ES-I3 (cell line): ENCODE data around the gene MYO3B.
"Not testable (repeated sequence)": the region's sequence is repeated elsewhere in the genome, so short reads cannot be mapped to it uniquely, and the experiment has no call there.

Experiments used
- H3K36me3 ChIP-seq: 2 replicates; pipeline ENCODE4 v1.6.1; 2013; ENCODE audit warnings: mild to moderate bottlenecking, low read length, control low read depth, moderate library complexity; ENCODE audit not compliant: insufficient read depth
- H3K4me1 ChIP-seq: 2 replicates; pipeline ENCODE4 v1.6.1; 2013; ENCODE audit warnings: mild to moderate bottlenecking, control low read depth, low read length; ENCODE audit not compliant: insufficient read depth
- H3K9ac ChIP-seq: 2 replicates; pipeline ENCODE4 v1.6.1; 2013; ENCODE audit warnings: low read depth, mild to moderate bottlenecking, low read length, moderate library complexity
- H3K9me3 ChIP-seq: 2 replicates; pipeline ENCODE4 v1.6.1; 2013; ENCODE audit warnings: mild to moderate bottlenecking, low read length, moderate library complexity; ENCODE audit not compliant: control insufficient read depth, insufficient read depth

Gene MYO3B

DNA sequence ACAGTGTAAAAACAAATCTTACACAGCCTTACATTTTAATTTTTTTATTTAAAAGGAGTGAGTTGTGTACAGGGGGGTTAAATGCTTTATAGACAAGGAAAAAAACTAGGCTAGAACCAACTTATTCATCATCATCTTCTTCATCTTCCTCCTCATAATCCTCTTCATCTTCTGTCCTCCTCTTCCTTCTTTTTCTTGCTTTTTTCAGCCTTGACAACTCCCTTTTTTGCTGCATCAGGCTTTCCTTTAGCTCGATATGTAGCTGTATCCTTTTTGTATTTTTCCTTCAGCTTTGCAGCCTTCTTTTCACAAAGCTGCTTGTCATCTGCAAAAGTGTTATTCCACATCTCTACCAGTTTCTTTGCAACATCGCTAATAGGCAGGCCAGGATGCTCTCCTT, 423.5 kb downstream of the MYO3B start:
- no peaks in the 10 kb centered on the region for H3K4me1 ChIP-seq
- H3K9me3 ChIP-seq, result peaks cover 4% of the 10 kb centered on the region; the same call in 1 of the 2 replicates
- no peaks in the 10 kb centered on the region for H3K36me3 ChIP-seq
- no peak overlapping the region for H3K9ac ChIP-seq

DNA sequence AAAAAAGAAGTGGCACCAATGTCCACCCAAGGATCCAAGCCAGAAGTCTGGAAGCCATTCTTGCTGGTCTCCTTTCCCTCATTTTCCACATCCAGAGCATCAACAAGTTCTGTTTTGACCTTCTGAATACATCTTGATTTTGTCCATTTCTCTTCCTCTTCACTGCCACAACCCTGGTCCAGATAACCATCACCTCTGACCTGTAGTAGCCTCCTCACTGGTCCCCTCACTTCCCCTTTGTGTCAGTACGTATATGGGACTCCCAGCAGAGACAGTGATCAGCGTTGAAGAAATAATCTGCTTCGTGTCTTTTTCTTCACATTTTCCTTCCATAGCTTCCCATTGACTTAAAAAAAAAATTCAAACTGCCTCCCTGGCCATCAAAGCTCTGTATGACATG, 427.9 kb downstream of the MYO3B start:
- H3K36me3 ChIP-seq, result no peaks in the 10 kb centered on the region
- no peaks in the 10 kb centered on the region for H3K4me1 ChIP-seq
- no peaks in the 10 kb centered on the region for H3K9me3 ChIP-seq

DNA sequence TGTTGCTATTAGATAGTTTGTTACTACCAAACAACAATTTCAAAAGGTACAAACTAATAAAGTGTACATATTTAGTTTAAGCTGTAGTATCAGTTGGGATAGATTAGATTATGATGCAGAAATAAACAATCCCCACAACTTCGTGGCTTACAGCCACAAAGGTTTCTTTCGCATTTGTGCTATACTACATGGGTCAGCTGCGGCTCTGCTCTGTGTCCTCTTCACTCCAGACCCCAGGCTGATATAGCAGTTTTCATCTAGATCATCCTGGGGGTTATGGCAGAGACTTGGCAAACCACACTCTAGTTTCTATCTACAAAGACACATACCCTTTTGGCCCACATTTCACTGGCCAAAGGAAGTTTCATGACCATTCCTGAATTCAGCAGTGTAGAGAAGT, 429.2 kb downstream of the MYO3B start:
- H3K36me3 ChIP-seq, result no peaks in the 10 kb centered on the region
- no peaks in the 10 kb centered on the region for H3K4me1 ChIP-seq
- no peak overlapping the region for H3K9ac ChIP-seq
- H3K9me3 ChIP-seq, result no peaks in the 10 kb centered on the region

More for the DNA sequence above, 427.9 kb downstream of the MYO3B start:
- H3K9ac ChIP-seq, result no peak overlapping the region

DNA sequence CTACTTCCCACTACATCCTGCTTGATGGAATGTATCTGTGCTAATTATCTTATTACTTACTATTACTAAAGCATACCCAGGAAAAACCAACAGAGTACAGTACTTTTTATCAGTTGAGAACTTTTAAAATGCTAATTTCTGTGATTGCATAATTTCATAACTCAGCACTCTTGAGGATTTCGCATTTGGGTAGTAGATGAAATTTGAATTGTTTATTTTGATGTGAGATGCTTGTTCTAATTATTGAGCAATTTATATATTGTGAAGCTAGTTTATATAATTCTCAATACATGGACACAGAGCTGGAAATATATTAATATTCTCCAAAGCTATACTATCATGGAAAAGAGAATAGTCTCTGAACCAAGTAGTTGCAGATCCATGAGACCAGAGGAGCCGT, 432.7 kb downstream of the MYO3B start:
- Histone ChIP-seq H3K9ac (no peak overlapping the region), H3K9me3 (no peaks in the 10 kb centered on the region), H3K4me1 (no peaks in the 10 kb centered on the region), H3K36me3 (no peaks in the 10 kb centered on the region)

DNA sequence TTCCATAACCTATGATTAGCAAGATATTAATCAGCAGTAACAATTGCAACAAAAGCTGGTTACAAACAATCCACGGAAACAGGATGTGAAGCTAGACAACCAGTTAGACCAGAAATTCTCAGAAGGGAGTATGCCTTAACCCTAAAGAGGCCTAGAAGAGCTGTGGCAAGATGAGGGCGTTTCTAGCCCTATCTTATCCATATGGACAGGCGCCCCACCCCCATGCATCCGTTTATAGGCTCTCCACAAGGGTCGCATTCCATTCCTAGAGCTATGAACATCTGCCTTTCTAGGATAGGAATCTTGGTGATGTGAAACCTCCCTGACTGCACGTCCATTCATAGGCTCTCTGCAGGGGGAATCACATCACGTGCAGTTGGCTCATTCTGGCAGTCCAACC, 441.0 kb downstream of the MYO3B start:
- H3K9ac ChIP-seq, H3K9me3 ChIP-seq, H3K4me1 ChIP-seq, H3K36me3 ChIP-seq: not testable (repeated sequence)

DNA sequence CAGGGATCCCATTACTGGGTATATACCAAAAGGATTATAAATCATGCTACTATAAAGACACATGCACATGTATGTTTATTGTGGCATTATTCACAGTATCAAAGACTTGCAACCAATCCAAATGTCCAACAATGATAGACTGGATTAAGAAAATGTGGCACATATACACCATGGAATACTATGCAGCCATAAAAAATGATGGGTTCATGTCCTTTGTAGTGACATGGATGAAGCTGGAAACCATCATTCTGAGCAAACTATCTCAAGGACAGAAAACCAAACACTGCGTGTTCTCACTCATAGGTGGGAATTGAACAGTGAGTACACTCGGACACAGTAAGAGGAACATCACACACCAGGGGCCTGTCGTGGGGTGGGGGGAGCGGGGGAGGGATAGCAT, 457.1 kb downstream of the MYO3B start:
- not testable (repeated sequence) for H3K36me3 ChIP-seq, H3K9me3 ChIP-seq, H3K4me1 ChIP-seq, H3K9ac ChIP-seq

DNA sequence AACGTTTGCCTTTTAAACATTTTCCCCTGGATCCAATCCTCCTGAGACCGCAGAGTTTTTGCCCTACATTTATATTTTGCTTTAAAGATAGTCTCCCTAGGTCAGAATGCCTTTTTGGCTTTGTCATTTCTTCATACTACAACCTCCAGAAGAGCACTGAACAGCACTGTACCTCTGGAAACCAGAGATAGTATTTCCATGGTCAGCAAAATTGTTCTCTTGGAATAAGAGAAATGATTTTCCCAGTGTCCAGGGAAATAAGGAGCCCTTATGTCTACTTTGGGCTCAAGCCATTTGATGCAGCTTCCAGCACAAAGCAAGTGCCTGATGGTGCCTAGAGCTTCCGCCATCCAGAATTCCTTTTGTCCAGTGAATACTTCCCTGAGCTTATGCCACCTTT, 461.7 kb downstream of the MYO3B start:
- H3K9me3 ChIP-seq, result no peaks in the 10 kb centered on the region
- H3K9ac ChIP-seq, result no peak overlapping the region
- H3K4me1 ChIP-seq, result no peaks in the 10 kb centered on the region
- H3K36me3 ChIP-seq, result no peaks in the 10 kb centered on the region

DNA sequence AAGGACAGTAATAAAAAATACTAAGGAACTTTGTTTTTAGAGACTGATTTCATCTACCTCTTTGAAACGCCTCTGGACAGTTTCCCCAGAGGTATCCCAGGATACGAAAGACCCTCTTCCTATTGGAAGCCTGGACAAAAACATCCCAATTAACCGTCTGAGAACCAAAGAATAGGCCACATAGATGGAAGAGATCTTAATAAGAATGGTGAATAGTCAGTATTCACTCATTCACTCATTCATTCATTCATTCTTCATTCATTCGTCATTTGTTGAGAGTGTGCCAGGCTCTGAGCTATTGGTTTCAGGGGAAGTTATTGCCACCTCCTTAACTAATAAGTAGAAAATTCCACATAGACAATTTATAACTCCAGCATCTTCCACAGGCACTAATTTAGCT, 464.0 kb downstream of the MYO3B start:
- Histone ChIP-seq H3K9ac (no peak overlapping the region), H3K4me1 (no peaks in the 10 kb centered on the region), H3K9me3 (no peaks in the 10 kb centered on the region), H3K36me3 (no peaks in the 10 kb centered on the region)

DNA sequence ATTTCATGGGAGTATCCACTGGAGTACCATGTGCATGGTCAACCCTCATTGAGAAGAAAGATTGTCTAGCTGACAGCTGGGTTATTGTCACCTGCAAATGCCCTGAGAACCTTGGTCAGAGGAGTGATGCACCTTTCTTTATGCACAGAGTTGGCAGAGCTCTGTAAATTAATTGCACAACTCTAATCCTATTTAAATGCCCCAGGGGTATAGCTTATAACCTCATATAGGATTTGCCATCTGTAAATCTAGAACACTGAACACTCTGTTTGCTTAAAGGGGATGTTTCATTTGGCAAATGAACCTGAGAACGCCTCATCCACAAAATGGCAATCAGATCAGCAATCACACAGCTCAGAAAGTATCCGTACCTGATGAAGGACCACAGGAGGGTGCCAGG, 465.4 kb downstream of the MYO3B start:
- Histone ChIP-seq H3K9ac (no peak overlapping the region), H3K9me3 (no peaks in the 10 kb centered on the region), H3K4me1 (no peaks in the 10 kb centered on the region), H3K36me3 (no peaks in the 10 kb centered on the region)

DNA sequence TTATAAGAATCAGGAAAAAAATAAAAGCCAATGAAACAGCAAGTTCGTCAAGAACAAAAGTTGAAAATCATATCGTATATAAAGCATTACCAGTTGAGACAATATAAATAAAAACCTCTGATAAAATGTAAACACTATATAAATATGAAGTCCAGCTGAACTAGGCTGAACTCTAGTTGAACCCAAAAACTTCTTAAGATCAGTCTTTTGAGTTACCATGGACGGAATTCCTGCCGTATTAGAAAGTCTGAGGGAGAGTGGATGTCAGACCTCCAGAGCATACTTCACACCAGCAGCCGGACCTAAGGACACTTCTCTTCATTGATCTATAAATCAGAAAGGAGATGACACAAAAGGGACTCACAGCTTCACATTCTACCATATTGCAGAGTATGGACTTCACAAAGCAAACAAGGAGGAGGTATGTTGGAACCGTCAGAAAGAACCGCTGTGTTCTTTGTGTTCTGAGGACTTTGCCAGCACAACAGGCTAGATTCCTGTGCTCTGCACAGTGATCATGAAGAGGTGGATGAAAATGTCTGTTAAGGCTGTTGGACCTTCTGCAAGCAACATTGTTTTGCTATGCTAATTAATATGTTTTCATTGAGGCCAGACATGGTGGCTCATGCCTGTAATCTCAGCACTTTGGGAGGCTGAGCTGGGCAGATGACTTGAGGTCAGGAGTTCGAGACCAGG, 469.9 kb downstream of the MYO3B start:
- no peaks in the 10 kb centered on the region for H3K9me3 ChIP-seq
- H3K36me3 ChIP-seq, result no peaks in the 10 kb centered on the region
- no peak overlapping the region for H3K9ac ChIP-seq
- H3K4me1 ChIP-seq, result peaks cover 13% of the 10 kb centered on the region

DNA sequence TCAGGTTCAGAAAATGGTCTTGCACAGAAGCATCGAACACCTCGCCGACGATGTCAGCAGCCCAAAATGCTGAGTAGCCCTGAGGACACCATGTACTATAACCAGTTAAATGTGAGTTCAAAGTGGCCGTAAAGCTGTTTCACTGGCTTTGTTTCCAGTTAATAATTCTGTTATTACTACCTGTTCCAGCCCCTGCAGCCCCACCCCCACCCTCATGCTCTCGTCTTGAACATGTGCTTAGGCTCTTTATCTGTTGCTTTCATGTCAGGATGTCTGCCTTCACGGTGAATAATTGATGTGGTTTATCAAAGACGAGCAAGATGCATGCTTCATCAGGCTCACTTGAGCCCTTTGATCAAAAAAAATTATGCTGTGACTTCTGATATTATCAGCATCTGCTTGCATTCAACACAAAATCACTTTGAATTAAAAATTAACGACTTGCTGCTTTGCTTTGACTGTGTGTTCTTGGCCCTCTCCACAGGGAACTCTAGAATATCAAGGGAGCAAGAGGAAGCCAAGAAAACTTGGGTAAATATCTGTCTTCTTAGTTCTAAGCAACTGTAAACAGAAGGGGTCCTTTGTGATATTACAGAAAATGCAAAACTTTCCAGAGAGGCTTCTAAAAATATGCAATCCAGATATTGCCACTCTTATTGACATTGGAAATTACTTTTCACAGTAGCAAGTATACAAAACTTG, 473.8 kb downstream of the MYO3B start:
- H3K9ac ChIP-seq, result no peak overlapping the region
- H3K36me3 ChIP-seq, result no peaks in the 10 kb centered on the region
- peaks cover 13% of the 10 kb centered on the region for H3K4me1 ChIP-seq
- no peaks in the 10 kb centered on the region for H3K9me3 ChIP-seq

DNA sequence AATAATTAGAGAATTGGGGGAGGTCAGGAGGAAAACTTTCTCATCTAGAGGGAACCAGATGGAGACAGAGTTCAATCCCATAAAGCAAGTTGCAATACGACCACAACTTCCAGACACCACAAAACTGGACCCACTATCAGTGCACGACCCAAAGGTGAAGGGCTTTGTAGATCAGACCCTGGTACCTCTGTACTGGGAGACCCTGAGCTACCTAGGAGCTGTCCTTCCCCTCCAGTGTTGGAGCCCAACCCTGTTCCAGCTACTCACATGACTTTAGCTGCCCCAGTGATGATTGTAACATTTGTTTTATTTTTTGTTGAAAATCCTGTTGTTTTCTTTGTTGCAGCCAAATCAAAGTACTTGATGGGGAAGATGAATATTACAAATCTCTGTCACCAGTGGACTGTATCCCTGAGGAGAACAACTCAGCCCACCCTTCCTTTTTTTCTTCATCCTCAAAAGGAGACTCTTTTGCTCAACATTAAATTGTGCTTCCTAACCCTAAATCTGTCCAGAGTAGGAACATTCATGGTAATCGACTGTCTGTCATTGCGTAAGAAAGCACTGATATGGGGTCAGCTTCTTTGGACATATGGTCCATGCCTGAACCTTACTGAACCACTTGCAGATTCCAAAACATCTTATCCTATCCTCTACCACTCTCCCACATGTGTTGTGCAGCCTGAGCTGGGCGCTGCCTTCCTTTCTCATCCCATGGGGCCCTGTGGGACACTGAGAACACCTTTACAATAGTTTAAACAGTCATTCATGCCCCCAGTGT, 474.9 kb downstream of the MYO3B start:
- Histone ChIP-seq H3K9me3 (no peaks in the 10 kb centered on the region), H3K9ac (no peak overlapping the region), H3K4me1 (peaks cover 13% of the 10 kb centered on the region), H3K36me3 (no peaks in the 10 kb centered on the region)

DNA sequence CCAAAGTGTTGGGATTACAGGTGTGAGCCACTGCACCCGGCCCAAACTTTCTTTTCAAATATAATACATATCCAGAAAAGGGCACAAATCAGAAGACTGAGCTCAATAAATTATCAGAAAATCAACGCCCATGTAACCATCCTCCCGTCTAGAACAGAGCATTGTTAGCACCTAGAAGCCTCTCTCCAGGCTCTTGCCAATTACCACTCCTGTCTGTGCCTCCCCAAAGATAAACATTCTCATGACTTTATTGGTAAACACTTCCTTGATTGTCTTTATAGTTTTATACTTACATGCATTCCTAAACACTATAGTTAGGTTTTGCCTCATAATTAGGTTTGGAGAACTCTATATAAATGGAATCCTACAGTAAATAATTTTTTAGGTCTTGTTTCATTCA, 478.7 kb downstream of the MYO3B start:
- peaks cover 7% of the 10 kb centered on the region; the same call in 1 of the 2 replicates for H3K4me1 ChIP-seq
- no peak overlapping the region for H3K9ac ChIP-seq
- no peaks in the 10 kb centered on the region for H3K9me3 ChIP-seq
- no peaks in the 10 kb centered on the region for H3K36me3 ChIP-seq

DNA sequence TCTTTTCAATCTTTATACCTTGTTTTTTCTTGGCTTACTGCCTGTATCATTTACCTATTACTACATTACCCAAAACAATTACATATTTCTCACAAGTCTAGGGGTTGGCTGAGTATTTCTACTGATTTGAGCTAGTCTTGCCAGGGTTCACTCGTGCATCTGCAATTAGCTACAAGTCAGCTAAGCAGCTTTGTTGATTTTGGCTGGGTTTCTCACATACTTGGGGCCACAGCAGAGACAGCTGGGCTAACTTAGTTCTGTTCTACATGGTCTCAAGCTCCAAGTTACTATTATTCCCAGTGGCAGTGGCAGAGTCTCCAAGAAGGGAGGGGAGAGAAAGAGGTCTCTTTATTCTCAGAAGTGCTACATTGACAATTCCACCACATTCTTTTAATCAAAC, 482.5 kb downstream of the MYO3B start:
- no peaks in the 10 kb centered on the region for H3K9me3 ChIP-seq
- H3K36me3 ChIP-seq, result no peaks in the 10 kb centered on the region
- H3K9ac ChIP-seq, result no peak overlapping the region
- no peaks in the 10 kb centered on the region for H3K4me1 ChIP-seq

DNA sequence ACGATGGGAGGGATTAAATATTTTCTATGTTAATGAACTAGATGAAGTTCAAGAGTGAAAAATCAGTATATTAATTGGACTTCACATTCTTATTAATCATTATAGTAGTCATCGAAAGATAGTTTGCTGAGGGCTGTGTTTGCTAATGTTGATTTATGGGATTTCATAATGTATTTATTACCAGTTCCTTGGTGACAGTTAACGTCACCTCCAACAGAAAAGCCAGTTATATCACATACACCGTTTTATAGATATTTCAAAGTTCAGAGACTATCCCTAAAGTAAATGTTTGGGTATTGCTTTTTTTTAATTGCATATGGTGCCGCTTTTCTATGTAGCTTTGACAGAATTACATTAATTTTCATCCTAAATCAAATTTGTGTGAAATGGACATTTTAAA, 487.8 kb downstream of the MYO3B start:
- no peaks in the 10 kb centered on the region for H3K9me3 ChIP-seq
- H3K36me3 ChIP-seq, result no peaks in the 10 kb centered on the region
- no peak overlapping the region for H3K9ac ChIP-seq
- no peaks in the 10 kb centered on the region for H3K4me1 ChIP-seq
